SK-N-SH treated with all-trans-retinoic acid at 6 μM for 48 hours (cell line): ENCODE data around the gene SEMA3F.

Experiments used
- ARNTL ChIP-seq: fragments of 450-650 bp; formaldehyde crosslinking; IDR thresholded peaks from 2 replicates; pipeline ENCODE4 v1.5.0; 2020; ENCODE audit warnings: low read depth, mild to moderate bottlenecking, moderate library complexity, borderline replicate concordance
- BACH2 ChIP-seq: fragments of 250-450 bp; sonication (Bioruptor Pico); IDR thresholded peaks from 2 replicates; pipeline ENCODE4 v1.9.0; 2021; ENCODE audit warnings: mild to moderate bottlenecking, borderline replicate concordance
- CSDC2 ChIP-seq: fragments of 250-450 bp; sonication (Bioruptor Pico); IDR thresholded peaks from 2 replicates; pipeline ENCODE4 v1.5.0; 2020; ENCODE audit warnings: mild to moderate bottlenecking, moderate library complexity
- ESRRG ChIP-seq: fragments of 250-450 bp; sonication (Bioruptor Pico); IDR thresholded peaks from 2 replicates; pipeline ENCODE4 v1.6.1; 2021; ENCODE audit warnings: mild to moderate bottlenecking
- GLIS3 ChIP-seq: fragments of 250-450 bp; sonication (Bioruptor Pico); IDR thresholded peaks from 2 replicates; pipeline ENCODE4 v1.5.0; 2020; ENCODE audit warnings: mild to moderate bottlenecking, moderate library complexity
- PPARA ChIP-seq: fragments of 250-450 bp; sonication (Bioruptor Pico); IDR thresholded peaks from 2 replicates; pipeline ENCODE4 v1.5.0; 2020; ENCODE audit warnings: mild to moderate bottlenecking, borderline replicate concordance
- ZFP3 ChIP-seq: fragments of 250-450 bp; sonication (Bioruptor Pico); IDR thresholded peaks from 2 replicates; pipeline ENCODE4 v1.5.0; 2020; ENCODE audit warnings: mild to moderate bottlenecking, moderate library complexity

GRCh38 chr3:50164984-50165909, 10.1 kb downstream of the SEMA3F start:
- no peak for TF ChIP-seq ESRRG (CRISPR knock-in tag)
- TF ChIP-seq BACH2 (CRISPR knock-in tag) = no peak
- no peak for TF ChIP-seq CSDC2 (CRISPR knock-in tag)
- TF ChIP-seq GLIS3 (CRISPR knock-in tag) = no peak
- no peak for TF ChIP-seq PPARA (CRISPR knock-in tag)
- TF ChIP-seq ZFP3 = no peak
- no peak for TF ChIP-seq ARNTL (CRISPR knock-in tag)
